ENCODE data around the gene C1orf116. TPM values are rescaled to one million over a fixed set of nuclear protein-coding genes. Genes with fewer than 3 reads are reported as not detected.

C1orf116 gene
- total RNA-seq, 4 donors from 2014 or later, result 25.7 to 41.2 (median 29.2) TPM

GRCh38 chr1:207070811-207071210 lies 38.3 kb upstream of the C1orf116 start:
- Histone ChIP-seq H3K36me3 (peaks cover 0 to 30% (median 4%) of the 10 kb centered on the region in 4 donors), H3K27me3 (no peaks in the 10 kb centered on the region), H3K4me3 (no peak overlapping the region), H3K27ac (no peak overlapping the region), H3K9me3 (no peaks in the 10 kb centered on the region), H3K4me1 (peaks cover 6 to 23% (median 18%) of the 10 kb centered on the region in 4 donors)
- in situ Hi-C loops (cut with MboI; ENCODE audit: low pct_ligation_motif_present in 1 of 4, low pct_unique_long_range_greater_than_20kb in 1 of 4, low sequenced_read_pairs in 3 of 4), result loop anchor here in 1 of 4 donors (10.0 kb wide), 1 partner anchor 334 kb away; no protein-coding TSS in a partner anchor
- intact Hi-C loops (cut with DNase I; ENCODE audit: low total_unique reads), result no loop called here
- DNase-seq, result no peak
- WGBS, 2 donors (ENCODE audit: low coverage in 1 of 2), result 75 to 82% methylated on average over 1 to 4 of the region's 4 CpGs
- TF ChIP-seq POLR2AphosphoS5 (IDR thresholded peaks at IDR 0.05), result no peak
- TF ChIP-seq POLR2A (IDR thresholded peaks at IDR 0.05), result no peak
- no peak for TF ChIP-seq CTCF (IDR thresholded peaks at IDR 0.05)
- no peak for TF ChIP-seq EP300 (IDR thresholded peaks at IDR 0.05; ENCODE audit: low read depth)

- 83% methylated on average over 5 of the region's 5 CpGs; no CpG with 5 or more reads in 1 of the 2 donors for WGBS, 2 donors (ENCODE audit: low coverage in 1 of 2)
- Histone ChIP-seq H3K27ac (no peak overlapping the region), H3K4me1 (peaks cover 6 to 32% (median 18%) of the 10 kb centered on the region in 4 donors), H3K4me3 (no peak overlapping the region), H3K9me3 (no peaks in the 10 kb centered on the region), H3K36me3 (peaks cover 0 to 30% (median 4%) of the 10 kb centered on the region in 4 donors), H3K27me3 (no peaks in the 10 kb centered on the region)
- DNase-seq, result no peak
- in situ Hi-C loops (cut with MboI; ENCODE audit: low pct_ligation_motif_present in 1 of 4, low pct_unique_long_range_greater_than_20kb in 1 of 4, low sequenced_read_pairs in 3 of 4) (loop anchor here in 1 of 4 donors (10.0 kb wide), 1 partner anchor 335 kb away; no protein-coding TSS in a partner anchor), intact Hi-C loops (cut with DNase I; ENCODE audit: low total_unique reads) (no loop called here)
- TF ChIP-seq EP300 (IDR thresholded peaks at IDR 0.05; ENCODE audit: low read depth) (no peak), POLR2A (IDR thresholded peaks at IDR 0.05) (no peak), CTCF (IDR thresholded peaks at IDR 0.05) (no peak), POLR2AphosphoS5 (IDR thresholded peaks at IDR 0.05) (no peak)
Measured at GRCh38 chr1:207069858-207070506, 37.4 kb upstream of the C1orf116 start.

- Histone ChIP-seq H3K27me3 (no peaks in the 10 kb centered on the region), H3K4me1 (peaks cover 6 to 41% (median 23%) of the 10 kb centered on the region in 4 donors), H3K4me3 (no peak overlapping the region), H3K27ac (peak overlapping the region in 3 of 4 donors; percentile 84 to 86 (median 84)), H3K9me3 (no peaks in the 10 kb centered on the region), H3K36me3 (peaks cover 0 to 30% (median 4%) of the 10 kb centered on the region in 4 donors)
- DNase-seq, result no peak
- no peak for TF ChIP-seq EP300 (IDR thresholded peaks at IDR 0.05; ENCODE audit: low read depth)
- no peak for TF ChIP-seq POLR2AphosphoS5 (IDR thresholded peaks at IDR 0.05)
- TF ChIP-seq POLR2A (IDR thresholded peaks at IDR 0.05), result no peak
- no peak for TF ChIP-seq CTCF (IDR thresholded peaks at IDR 0.05)
- WGBS, 2 donors (ENCODE audit: low coverage in 1 of 2), result 87 to 97% methylated on average over 3 of the region's 3 CpGs
- in situ Hi-C loops (cut with MboI; ENCODE audit: low pct_ligation_motif_present in 1 of 4, low pct_unique_long_range_greater_than_20kb in 1 of 4, low sequenced_read_pairs in 3 of 4), result no loop called here
- intact Hi-C loops (cut with DNase I; ENCODE audit: low total_unique reads), result no loop called here
Measured at GRCh38 chr1:207069061-207069460, 36.5 kb upstream of the C1orf116 start.

DNA sequence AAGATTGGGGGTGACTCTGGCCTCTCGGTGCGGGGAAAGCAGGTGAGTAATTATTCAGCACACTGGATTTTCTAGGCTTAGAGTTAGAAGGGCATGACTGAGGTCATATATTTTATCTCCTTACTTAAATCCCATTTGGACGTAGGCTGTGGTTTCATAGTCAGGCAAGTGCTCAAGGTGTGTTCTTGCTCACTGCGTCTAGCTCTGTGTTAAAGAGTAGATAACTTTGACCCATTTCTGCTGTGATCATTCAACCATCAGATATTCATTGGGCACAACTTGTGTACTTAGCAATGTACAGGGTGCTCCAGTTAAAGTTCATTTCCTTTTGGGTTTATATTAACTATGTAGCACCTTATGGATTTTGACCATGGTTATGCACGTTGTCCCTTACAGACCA lies 35.1 kb upstream of the C1orf116 start:
- Histone ChIP-seq H3K27me3 (no peaks in the 10 kb centered on the region), H3K4me3 (peak overlapping the region in 1 of 4 donors; percentile 31), H3K36me3 (peaks cover 0 to 36% (median 4%) of the 10 kb centered on the region in 4 donors), H3K27ac (peak overlapping the region; percentile 81 to 86 (median 84)), H3K4me1 (peaks cover 6 to 43% (median 24%) of the 10 kb centered on the region in 4 donors), H3K9me3 (no peaks in the 10 kb centered on the region)
- intact Hi-C loops (cut with DNase I; ENCODE audit: low total_unique reads) (no loop called here), in situ Hi-C loops (cut with MboI; ENCODE audit: low pct_ligation_motif_present in 1 of 4, low pct_unique_long_range_greater_than_20kb in 1 of 4, low sequenced_read_pairs in 3 of 4) (no loop called here)
- TF ChIP-seq POLR2AphosphoS5 (IDR thresholded peaks at IDR 0.05), result peak; percentile 34 to 84 (median 64)
- peak; percentile 58 for TF ChIP-seq POLR2A (IDR thresholded peaks at IDR 0.05)
- TF ChIP-seq CTCF (IDR thresholded peaks at IDR 0.05), result no peak
- TF ChIP-seq EP300 (IDR thresholded peaks at IDR 0.05; ENCODE audit: low read depth), result peak; percentile 16
- peak; percentile 43 for DNase-seq
- 66% methylated on average over 5 of the region's 5 CpGs; no CpG with 5 or more reads in 1 of the 2 donors for WGBS, 2 donors (ENCODE audit: low coverage in 1 of 2)
